Skeletal muscle cell (primary cell): ENCODE results near the gene PCCA.
"Not testable (repeated sequence)": the region's sequence is repeated elsewhere in the genome, so short reads cannot be mapped to it uniquely, and the experiment has no call there.

Experiments used
- DNase-seq: peaks from one replicate; pipeline ENCODE4 v3.0.0-alpha.2; 2010; ENCODE audit warnings: low read depth
- H3K4me3 ChIP-seq: 2 replicates; pipeline ENCODE4 v1.5.1; 2011; ENCODE audit warnings: low read depth, mild to moderate bottlenecking, control low read depth, low read length, moderate library complexity

The PCCA gene

GRCh38 chr13:100223966-100224530, 135.2 kb downstream of the PCCA start:
- H3K4me3 ChIP-seq, DNase-seq: not testable (repeated sequence)

GRCh38 chr13:100229603-100230002, 140.7 kb downstream of the PCCA start:
- DNase-seq, result no peak
- no peak overlapping the region for H3K4me3 ChIP-seq

- H3K4me3 ChIP-seq, result no peak overlapping the region
- no peak for DNase-seq
Measured at GRCh38 chr13:100230769-100231149, 141.9 kb downstream of the PCCA start.

- DNase-seq, result no peak
- no peak overlapping the region for H3K4me3 ChIP-seq
Measured at GRCh38 chr13:100231176-100231575, 142.3 kb downstream of the PCCA start.

GRCh38 chr13:100234006-100234405, 145.1 kb downstream of the PCCA start:
- no peak overlapping the region for H3K4me3 ChIP-seq
- DNase-seq, result no peak

GRCh38 chr13:100234524-100235136, 145.7 kb downstream of the PCCA start:
- H3K4me3 ChIP-seq, result no peak overlapping the region

GRCh38 chr13:100235311-100235901, 146.5 kb downstream of the PCCA start:
- H3K4me3 ChIP-seq, result no peak overlapping the region
- peak; percentile 55 for DNase-seq

More at GRCh38 chr13:100234524-100235136, 145.7 kb downstream of the PCCA start:
- no peak for DNase-seq

- no peak for DNase-seq
- H3K4me3 ChIP-seq, result no peak overlapping the region
Measured at GRCh38 chr13:100240109-100240779, 151.4 kb downstream of the PCCA start.

GRCh38 chr13:100244431-100244830, 155.5 kb downstream of the PCCA start:
- H3K4me3 ChIP-seq, result no peak overlapping the region
- no peak for DNase-seq

GRCh38 chr13:100245104-100245503, 156.2 kb downstream of the PCCA start:
- DNase-seq, result no peak

GRCh38 chr13:100247937-100248336, 159.0 kb downstream of the PCCA start:
- DNase-seq, result no peak
- no peak overlapping the region for H3K4me3 ChIP-seq

More at GRCh38 chr13:100245104-100245503, 156.2 kb downstream of the PCCA start:
- H3K4me3 ChIP-seq, result no peak overlapping the region

GRCh38 chr13:100254002-100254401, 165.1 kb downstream of the PCCA start:
- no peak overlapping the region for H3K4me3 ChIP-seq
- no peak for DNase-seq

GRCh38 chr13:100262404-100262803, 173.5 kb downstream of the PCCA start:
- DNase-seq, result no peak
- no peak overlapping the region for H3K4me3 ChIP-seq

GRCh38 chr13:100266026-100266425, 177.1 kb downstream of the PCCA start:
- DNase-seq, result no peak
- no peak overlapping the region for H3K4me3 ChIP-seq

- no peak overlapping the region for H3K4me3 ChIP-seq
- peak; percentile 86 for DNase-seq
Measured at GRCh38 chr13:100269837-100270236, 180.9 kb downstream of the PCCA start.

- DNase-seq, result no peak
- H3K4me3 ChIP-seq, result no peak overlapping the region
Measured at GRCh38 chr13:100273138-100273537, 184.2 kb downstream of the PCCA start.

GRCh38 chr13:100273552-100273951, 184.7 kb downstream of the PCCA start:
- no peak for DNase-seq
- no peak overlapping the region for H3K4me3 ChIP-seq

- DNase-seq, result no peak
- H3K4me3 ChIP-seq, result no peak overlapping the region
Measured at GRCh38 chr13:100274942-100275506, 186.1 kb downstream of the PCCA start.

- no peak for DNase-seq
- no peak overlapping the region for H3K4me3 ChIP-seq
Measured at GRCh38 chr13:100275746-100276145, 186.9 kb downstream of the PCCA start.

GRCh38 chr13:100280681-100281080, 191.8 kb downstream of the PCCA start:
- H3K4me3 ChIP-seq, result no peak overlapping the region
- no peak for DNase-seq
